ENCODE measurements around the gene ACSM5.
"Not testable (repeated sequence)": the region's sequence is repeated elsewhere in the genome, so short reads cannot be mapped to it uniquely, and the experiment has no call there.

ACSM5 gene

GRCh38 chr16:20441191-20441590 is 31.9 kb downstream of the ACSM5 start:
- no peak overlapping the region for H3K4me3 ChIP-seq (ENCODE audit: low read depth, low read length)
- no peaks in the 10 kb centered on the region for H3K27me3 ChIP-seq (replicated peaks)
- TF ChIP-seq CTCF (IDR thresholded peaks at IDR 0.05; ENCODE audit: low read depth, low read length, missing control alignments), result no peak
- no peak overlapping the region for H3K27ac ChIP-seq
- in situ Hi-C loops (cut with HindIII; ENCODE audit: low pct_ligation_motif_present, low sequenced_read_pairs), result no loop called here
- DNase-seq, result no peak
- no peaks in the 10 kb centered on the region for H3K36me3 ChIP-seq (replicated peaks)

- H3K27me3 ChIP-seq (replicated peaks); DNase-seq; H3K36me3 ChIP-seq (replicated peaks); H3K4me3 ChIP-seq (ENCODE audit: low read depth, low read length); H3K27ac ChIP-seq; in situ Hi-C loops (cut with HindIII; ENCODE audit: low pct_ligation_motif_present, low sequenced_read_pairs): not testable (repeated sequence)
Observed at GRCh38 chr16:20441859-20442258, 32.5 kb downstream of the ACSM5 start.

GRCh38 chr16:20446652-20447393 is 37.5 kb downstream of the ACSM5 start:
- DNase-seq; in situ Hi-C loops (cut with HindIII; ENCODE audit: low pct_ligation_motif_present, low sequenced_read_pairs); H3K27ac ChIP-seq; H3K36me3 ChIP-seq (replicated peaks); H3K4me3 ChIP-seq (ENCODE audit: low read depth, low read length); H3K27me3 ChIP-seq (replicated peaks): not testable (repeated sequence)

- DNase-seq; H3K4me3 ChIP-seq (ENCODE audit: low read depth, low read length); H3K36me3 ChIP-seq (replicated peaks); in situ Hi-C loops (cut with HindIII; ENCODE audit: low pct_ligation_motif_present, low sequenced_read_pairs); H3K27ac ChIP-seq; H3K27me3 ChIP-seq (replicated peaks): not testable (repeated sequence)
Observed at GRCh38 chr16:20451364-20451763, 42.0 kb downstream of the ACSM5 start, which contains the start of gene ACSM2A. Gene ACSM2A (plus strand): TSS chr16:20451521. CDS start chr16:20460115, 8,594 bp downstream.

- H3K36me3 ChIP-seq (replicated peaks); DNase-seq; H3K27me3 ChIP-seq (replicated peaks); in situ Hi-C loops (cut with HindIII; ENCODE audit: low pct_ligation_motif_present, low sequenced_read_pairs); H3K27ac ChIP-seq; H3K4me3 ChIP-seq (ENCODE audit: low read depth, low read length): not testable (repeated sequence)
Observed at GRCh38 chr16:20453633-20454032, 44.3 kb downstream of the ACSM5 start.

- H3K27me3 ChIP-seq (replicated peaks); in situ Hi-C loops (cut with HindIII; ENCODE audit: low pct_ligation_motif_present, low sequenced_read_pairs); H3K4me3 ChIP-seq (ENCODE audit: low read depth, low read length); H3K36me3 ChIP-seq (replicated peaks); H3K27ac ChIP-seq; DNase-seq: not testable (repeated sequence)
Observed at GRCh38 chr16:20459227-20459626, 49.9 kb downstream of the ACSM5 start.

- H3K27me3 ChIP-seq (replicated peaks); H3K4me3 ChIP-seq (ENCODE audit: low read depth, low read length); in situ Hi-C loops (cut with HindIII; ENCODE audit: low pct_ligation_motif_present, low sequenced_read_pairs); DNase-seq; H3K36me3 ChIP-seq (replicated peaks); H3K27ac ChIP-seq: not testable (repeated sequence)
Observed at GRCh38 chr16:20460313-20460712, 51.0 kb downstream of the ACSM5 start.

- DNase-seq; H3K4me3 ChIP-seq (ENCODE audit: low read depth, low read length); H3K27ac ChIP-seq; H3K36me3 ChIP-seq (replicated peaks); H3K27me3 ChIP-seq (replicated peaks); in situ Hi-C loops (cut with HindIII; ENCODE audit: low pct_ligation_motif_present, low sequenced_read_pairs): not testable (repeated sequence)
Observed at GRCh38 chr16:20468954-20469353, 59.6 kb downstream of the ACSM5 start.

GRCh38 chr16:20469930-20470329 is 60.6 kb downstream of the ACSM5 start:
- H3K4me3 ChIP-seq (ENCODE audit: low read depth, low read length); H3K36me3 ChIP-seq (replicated peaks); DNase-seq; H3K27me3 ChIP-seq (replicated peaks); H3K27ac ChIP-seq; in situ Hi-C loops (cut with HindIII; ENCODE audit: low pct_ligation_motif_present, low sequenced_read_pairs): not testable (repeated sequence)

GRCh38 chr16:20470732-20471131 is 61.4 kb downstream of the ACSM5 start:
- H3K27me3 ChIP-seq (replicated peaks); in situ Hi-C loops (cut with HindIII; ENCODE audit: low pct_ligation_motif_present, low sequenced_read_pairs); H3K27ac ChIP-seq: not testable (repeated sequence)

GRCh38 chr16:20477188-20477744 is 67.9 kb downstream of the ACSM5 start:
- in situ Hi-C loops (cut with HindIII; ENCODE audit: low pct_ligation_motif_present, low sequenced_read_pairs); DNase-seq; H3K27ac ChIP-seq; H3K36me3 ChIP-seq (replicated peaks); H3K4me3 ChIP-seq (ENCODE audit: low read depth, low read length); H3K27me3 ChIP-seq (replicated peaks): not testable (repeated sequence)

More at GRCh38 chr16:20470732-20471131, 61.4 kb downstream of the ACSM5 start:
- DNase-seq; H3K36me3 ChIP-seq (replicated peaks); H3K4me3 ChIP-seq (ENCODE audit: low read depth, low read length): not testable (repeated sequence)

- H3K36me3 ChIP-seq (replicated peaks); DNase-seq; H3K27me3 ChIP-seq (replicated peaks); H3K4me3 ChIP-seq (ENCODE audit: low read depth, low read length); H3K27ac ChIP-seq; in situ Hi-C loops (cut with HindIII; ENCODE audit: low pct_ligation_motif_present, low sequenced_read_pairs): not testable (repeated sequence)
Observed at GRCh38 chr16:20483989-20484388, 74.7 kb downstream of the ACSM5 start.
